22Rv1 (cell line): ENCODE results near the gene RBX1.

Experiments used
- CTCF ChIP-seq: fragments of 450-650 bp; IDR thresholded peaks from 2 replicates; pipeline ENCODE4 v1.5.1; 2017; ENCODE audit warnings: mild to moderate bottlenecking
- ZFX ChIP-seq: fragments of 450-650 bp; IDR thresholded peaks from 2 replicates; pipeline ENCODE4 v1.6.1; 2017; ENCODE audit warnings: antibody characterized with exemption, borderline replicate concordance

- TF ChIP-seq CTCF (no peak), ZFX (no peak)
Measured at GRCh38 chr22:40939202-40939601, 12.0 kb upstream of the RBX1 start.
